GM19438 (cell line): ENCODE data around the gene SOX15.
"Not testable (repeated sequence)": the region's sequence is repeated elsewhere in the genome, so short reads cannot be mapped to it uniquely, and the experiment has no call there.

Experiments used
- ATAC-seq: cut with Tn5 transposase; IDR thresholded peaks from one replicate; pipeline ENCODE4 v1.9.1; 2021; ENCODE audit warnings: low read depth; ENCODE audit not compliant: unreplicated experiment

SOX15 gene

DNA sequence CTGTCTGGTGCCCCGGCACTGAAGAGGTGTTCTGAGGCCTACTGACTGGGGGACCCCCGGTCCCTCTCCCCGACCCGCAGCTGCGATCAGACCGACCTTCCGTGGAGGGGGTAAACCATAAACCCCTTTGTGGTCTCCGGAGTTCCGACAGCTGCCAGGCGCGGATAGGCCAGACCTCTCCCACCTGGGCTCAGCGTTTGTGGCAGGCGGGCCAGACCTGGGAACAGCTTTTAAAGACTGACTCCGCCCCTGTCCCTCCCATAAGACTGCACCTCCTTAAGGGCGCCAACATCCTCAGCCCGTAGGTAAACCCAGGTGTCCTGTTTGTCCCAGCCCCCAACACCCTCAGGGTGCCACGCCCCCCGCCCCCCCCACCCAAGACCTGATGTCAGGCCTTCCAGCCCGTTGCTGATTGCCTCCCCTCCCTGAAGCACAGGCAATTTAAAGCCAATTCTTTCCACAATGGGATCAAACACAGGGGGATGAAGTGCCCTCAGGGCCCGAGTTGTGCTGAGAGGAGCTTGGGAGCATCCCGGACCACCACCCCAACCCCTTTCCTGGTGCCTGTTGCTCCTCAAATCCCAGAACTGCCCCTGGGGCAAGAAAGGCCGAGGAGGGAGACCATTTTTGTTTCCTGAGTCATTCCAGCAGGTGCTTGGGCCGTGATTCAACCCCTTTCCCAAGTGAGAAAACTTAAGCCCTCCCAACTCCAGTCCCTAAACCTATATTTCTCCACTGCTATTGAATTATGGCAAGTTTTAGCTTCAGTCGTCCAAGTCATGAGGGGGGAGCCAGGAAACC, at the start of gene SOX15:
SOX15 (minus strand) TSS at position 204 of the 801 bp plus-strand sequence. CDS start 418 bp downstream, outside the sequence.
- no peak for ATAC-seq

DNA sequence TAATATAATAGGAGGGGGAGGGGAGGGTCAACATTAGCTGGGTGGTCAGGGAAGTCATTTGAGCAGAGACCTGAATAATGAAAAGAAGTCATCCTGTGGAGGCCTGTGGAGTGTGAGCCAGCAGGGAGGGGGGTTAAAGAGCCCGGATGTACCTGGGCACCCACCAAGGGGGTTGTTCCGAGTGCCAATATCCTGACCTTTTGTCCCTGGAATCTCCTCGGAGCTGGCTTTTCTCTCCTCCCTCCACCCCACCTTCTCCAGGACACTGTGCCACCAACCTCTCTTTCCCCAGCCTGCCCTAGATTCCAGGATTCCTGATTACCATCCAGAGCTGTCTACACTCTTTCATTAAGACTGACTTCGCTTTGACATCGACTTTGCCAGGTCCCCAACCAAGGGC, 46.3 kb upstream of the SOX15 start:
- ATAC-seq, result no peak

DNA sequence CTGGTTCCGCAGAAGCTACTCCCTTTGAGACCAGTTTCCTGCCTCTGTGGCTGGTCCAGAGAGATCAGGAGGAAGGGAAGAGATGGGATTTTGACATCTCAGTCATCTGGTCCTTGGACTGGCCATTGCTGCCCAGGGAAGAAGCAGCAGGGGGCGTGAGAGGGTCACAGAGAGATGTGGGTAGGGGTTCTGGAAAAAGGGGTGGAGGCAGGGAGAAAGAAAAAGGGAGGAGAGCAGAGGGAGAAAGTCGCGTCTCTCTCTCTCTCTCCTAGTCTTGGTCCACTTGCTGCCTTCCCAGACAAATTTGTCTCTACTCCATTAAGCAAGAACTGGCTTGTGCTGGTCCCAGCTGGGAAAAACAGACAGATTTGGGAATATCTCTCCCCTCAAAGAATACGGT, 44.5 kb upstream of the SOX15 start:
- ATAC-seq, result no peak

DNA sequence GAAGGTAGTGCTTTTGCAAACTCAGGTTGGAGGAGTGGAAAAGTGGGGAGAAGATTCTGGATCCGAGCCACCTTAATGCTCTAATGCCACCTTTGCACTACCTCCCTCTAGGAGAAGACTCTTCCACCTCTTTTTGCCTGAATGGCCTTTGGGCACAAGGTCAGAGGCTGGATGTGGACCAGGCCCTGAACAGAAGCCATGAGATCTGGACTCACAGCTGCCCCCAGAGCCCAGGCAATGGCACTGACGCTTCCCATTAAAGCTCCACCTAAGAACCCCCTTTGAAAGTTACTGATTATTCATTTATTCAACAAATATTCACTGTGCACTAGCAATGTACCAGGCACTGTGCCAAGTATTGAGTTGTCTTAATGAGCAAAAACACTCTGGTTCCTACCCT, 43.2 kb upstream of the SOX15 start:
- no peak for ATAC-seq

DNA sequence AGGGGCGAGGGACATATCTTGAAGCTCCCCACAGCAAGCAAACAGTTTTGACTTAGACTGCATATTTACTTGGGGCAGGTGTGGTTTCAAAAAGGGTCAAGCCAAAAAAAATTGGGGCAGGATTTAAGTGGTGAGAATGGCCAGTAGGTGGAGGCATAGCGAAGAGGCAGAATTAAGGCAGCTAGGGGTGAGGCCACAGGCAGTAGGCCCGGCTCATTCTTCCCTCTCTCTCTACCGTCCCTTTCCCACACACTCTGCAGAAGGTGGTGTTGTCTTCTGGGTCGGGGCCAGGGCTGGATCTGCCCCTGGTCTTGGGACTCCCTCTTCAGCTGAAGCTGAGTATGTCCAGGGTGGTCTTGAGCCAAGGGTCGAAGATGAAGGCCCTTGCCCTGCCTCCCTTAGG, 42.6 kb upstream of the SOX15 start:
- no peak for ATAC-seq

DNA sequence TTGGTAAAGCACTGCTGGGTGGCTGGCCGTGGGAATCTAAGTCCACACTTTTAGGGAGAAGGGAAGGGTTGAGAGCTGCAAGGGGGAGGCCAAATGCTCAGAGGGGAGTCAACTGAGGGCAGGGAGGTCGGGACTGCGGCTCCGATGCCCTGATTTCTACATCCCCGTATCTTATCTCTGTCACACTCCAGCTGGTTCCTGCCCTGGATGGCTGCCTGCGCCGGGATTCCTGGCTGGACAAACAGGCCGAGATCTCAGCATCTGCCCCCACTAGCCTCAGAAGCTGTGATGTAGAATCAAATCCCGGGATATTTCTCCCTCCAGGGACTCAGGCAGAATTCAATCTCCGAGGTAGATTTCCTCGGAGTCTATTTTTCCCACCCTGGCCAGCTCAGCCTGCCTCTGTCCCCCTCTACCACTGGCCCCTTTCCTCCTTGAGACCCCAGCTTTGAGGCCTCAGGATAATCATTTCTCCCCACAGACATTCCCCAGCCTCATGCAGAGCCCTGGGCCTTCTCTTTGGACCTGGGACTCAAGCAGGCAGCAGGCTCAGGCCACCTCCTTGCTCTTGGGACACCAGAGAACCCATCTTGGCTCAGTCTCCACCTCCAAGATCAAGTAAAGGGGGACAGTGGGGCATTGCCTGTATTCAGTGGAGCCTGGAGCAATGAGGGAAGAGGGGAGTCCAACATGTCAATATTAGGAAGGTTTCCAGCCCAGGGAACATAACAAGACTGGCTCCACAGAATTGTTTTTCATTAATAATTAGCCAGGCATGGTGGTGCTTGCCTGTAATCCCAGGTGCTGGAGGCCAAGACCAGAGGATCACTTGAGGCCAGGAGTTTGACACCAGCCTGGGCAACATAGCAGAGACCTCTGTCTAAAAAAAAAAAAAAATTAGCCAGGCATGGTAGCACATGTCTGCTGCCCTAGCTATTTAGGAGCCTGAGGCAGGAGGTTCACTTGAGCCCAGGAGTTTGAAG, 41.8 kb upstream of the SOX15 start:
- ATAC-seq, result no peak

DNA sequence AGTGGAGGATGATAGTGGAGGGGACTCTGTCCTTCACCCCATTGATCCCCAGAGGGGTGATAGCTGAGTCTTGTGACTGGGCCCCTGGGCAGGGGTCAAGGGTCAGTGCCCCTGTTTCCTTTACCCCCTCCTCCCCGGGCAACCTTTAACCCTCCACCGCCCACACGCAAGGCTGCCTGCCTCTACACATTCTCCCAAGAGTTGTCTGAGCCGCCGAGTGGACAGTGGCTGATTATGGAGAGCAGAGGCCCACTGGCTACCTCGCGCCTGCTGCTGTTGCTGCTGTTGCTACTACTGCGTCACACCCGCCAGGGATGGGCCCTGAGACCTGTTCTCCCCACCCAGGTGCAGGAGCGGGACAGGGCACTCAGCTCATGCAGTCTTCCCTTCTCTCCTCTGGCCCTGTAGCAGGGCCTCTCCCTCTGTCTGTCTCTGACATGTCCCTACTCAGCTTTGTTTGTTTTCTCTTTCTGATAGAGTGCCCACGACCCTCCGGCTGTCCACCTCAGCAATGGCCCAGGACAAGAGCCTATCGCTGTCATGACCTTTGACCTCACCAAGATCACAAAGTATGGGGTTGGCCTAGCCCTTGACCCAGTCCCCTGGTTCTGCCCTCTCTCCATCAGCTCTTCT, 40.2 kb upstream of the SOX15 start, which contains the start of gene SHBG:
SHBG (plus strand) TSS at position 197 of the 633 bp plus-strand sequence; CDS start at position 235, 38 bp downstream.
- ATAC-seq, result no peak

DNA sequence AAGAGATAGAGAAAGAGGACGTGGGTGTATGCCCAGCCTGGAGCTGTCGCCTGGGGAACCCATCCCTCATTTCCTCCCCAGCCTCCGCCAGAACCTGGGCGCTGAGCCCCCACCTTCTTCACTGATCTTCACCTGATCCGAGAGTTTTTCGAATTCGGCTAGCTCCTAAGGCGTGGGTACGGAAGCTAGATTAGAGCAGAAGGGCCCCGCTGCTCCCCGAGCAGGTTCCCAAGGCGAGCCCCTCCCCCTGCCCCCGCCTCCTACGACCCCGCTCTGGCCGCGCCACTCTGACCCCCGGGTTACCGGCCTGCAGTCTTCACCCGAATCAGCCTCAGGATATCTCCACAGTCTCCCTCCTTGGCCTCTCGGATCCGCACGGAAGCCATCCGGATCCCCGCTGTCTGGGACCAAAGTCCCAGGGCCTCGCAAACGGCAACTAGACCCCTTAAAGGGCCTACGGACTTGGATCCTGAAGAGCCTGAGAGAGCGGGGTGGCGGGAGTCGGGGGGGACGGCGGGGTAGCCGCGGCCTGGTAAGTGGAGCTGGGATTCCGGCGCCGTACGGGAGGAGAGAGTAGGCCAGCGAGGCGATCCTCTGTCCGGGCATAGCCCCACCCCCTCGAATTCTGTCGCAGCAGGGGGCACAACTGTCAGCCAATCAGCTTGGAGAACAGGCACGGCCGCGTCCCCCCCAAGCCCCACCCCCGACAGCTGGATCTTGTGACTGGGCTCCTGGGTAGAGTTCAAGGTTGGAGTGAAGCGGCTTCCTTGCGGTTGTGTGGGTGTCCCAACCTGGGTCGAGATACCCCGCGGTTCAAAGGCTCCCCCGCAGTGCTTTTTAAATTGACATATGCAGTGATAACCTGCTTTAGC, 37.6 kb upstream of the SOX15 start, which contains the start of gene SAT2:
SAT2 (minus strand) TSS at position 572 of the 872 bp plus-strand sequence; CDS start at position 386, 186 bp downstream.
- ATAC-seq, result peak; percentile 84

DNA sequence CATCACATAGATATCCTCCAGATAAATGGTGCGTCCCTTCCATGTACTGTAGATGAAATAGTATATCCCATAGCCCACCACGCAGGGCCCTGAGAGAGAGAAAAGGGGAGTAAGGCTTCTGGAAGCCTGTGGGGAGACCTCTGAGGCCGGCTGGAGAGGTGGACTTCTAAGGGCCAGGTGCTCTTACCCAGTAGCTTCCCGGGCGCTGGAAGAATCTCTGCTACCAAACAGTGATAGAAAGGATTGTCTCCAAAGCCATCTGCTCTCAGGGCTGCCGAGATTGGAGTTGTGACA, 37.0 kb upstream of the SOX15 start:
- ATAC-seq, result no peak

DNA sequence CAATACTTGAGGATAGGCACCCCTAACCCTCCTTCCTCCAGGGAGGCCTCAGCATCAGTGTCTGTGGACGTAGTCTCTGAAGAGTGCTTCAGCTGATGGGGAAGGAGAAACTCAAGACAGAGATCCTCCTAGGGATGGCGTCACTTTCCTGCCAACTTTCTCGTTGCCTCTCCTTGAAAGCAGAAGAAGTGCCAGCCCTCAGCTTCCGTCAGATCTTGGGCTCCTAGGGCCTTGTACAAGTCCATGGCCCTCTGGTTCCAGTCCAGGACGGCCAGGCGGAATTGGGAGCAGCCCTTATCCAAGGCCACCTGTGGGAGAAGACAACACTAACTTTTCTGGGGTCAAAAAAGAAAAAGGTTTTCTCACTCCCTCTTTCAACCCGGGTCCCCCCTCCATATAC, 36.4 kb upstream of the SOX15 start:
- ATAC-seq, result no peak

DNA sequence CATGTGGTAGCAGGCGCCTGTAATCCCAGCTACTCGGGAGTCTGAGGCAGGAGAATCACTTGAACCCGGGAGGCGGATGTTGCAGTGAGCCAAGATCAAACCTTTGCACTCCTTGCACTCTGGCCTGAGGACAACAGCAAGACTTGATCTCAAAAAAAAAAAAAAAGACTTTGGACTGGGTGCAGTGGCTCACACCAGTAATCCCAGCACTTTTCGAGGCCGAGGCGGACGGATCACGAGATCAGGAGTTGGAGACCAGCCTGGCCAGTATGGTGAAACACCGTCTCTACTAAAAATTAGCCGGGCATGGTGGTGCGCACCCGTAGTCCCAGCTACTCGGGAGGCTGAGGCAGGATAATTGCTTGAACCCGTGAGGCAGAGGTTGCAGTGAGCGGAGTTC, 35.9 kb upstream of the SOX15 start:
- ATAC-seq, result not testable (repeated sequence)

DNA sequence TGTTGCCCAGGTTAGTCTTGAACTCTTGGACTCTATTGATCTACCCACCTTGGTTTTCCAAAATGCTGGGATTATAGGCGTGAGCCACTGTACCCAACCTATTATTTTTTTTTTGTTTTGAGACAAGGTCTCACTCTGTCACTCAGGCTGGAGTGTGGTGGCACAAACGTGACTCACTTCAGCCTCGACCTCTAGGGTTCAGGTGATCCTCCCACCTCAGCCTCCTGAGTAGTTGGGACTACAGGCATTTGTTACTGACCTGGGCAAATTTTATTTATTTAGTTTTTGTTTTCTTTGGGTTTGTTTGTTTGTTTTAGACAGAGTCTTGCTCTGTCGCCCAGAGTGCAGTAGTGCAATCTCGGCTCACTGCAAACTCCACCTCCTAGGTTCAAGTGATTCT, 33.8 kb upstream of the SOX15 start:
- ATAC-seq, result no peak

DNA sequence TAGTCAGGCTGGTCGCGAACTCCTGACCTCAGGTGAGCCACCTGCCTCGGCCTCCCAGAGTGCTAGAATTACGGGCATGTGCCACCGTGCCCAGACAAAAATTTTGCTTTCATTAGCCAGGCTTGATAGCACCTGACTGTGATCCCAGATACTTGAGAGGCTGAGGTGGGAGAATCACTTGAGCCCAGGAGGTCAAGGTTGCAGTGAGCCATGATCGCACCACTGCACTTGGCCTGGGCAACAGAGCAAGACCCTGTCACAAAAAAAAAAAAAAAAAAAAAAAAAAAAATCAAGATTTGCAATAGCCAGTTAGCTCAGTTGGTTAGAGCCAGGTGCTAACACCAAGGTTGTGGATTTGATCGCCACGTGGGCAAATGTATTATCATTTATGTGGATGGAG, 30.9 kb upstream of the SOX15 start:
- ATAC-seq, result no peak

DNA sequence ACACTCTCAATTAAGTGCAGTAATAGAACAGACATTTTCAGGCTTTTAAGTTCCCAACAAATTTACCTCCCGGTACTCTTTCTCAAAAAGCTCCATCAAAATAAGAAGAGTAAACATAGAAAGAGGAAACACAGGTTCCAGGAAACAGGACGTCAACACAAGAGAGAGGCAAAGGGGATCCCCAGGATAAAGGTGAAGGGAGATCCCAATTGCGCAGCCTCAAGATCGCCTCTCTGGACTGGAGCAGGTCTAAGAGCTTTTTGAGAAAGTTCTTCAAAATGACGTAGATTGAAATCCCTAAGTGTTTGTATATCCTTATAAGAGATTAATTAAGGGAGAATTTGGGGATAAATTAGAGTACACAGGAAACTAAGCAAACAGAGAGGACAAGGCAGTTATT, 28.7 kb upstream of the SOX15 start:
- no peak for ATAC-seq

DNA sequence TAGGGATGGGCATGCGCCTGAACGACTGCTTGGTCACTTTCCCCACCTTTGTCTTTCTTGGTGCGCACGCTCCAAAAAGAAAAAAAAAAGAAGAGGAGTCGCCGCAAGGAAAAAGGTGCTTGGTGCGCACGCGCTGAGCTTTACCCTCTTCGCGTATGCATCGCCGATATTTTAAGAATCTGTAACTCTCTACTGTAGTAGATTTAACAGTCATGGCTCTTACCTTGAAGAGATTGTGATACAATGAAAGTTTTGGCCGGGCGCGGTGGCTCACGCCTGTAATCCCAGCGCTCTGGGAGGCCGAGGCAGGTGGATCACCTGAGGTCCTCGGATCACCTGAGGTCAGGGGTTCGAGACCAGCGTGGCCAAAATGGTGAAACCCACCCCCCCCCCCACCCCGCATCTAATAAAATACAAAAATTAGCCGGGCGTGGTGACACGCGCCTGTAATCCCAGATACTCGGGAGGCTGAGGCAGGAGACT, 25.4 kb upstream of the SOX15 start:
- no peak for ATAC-seq

DNA sequence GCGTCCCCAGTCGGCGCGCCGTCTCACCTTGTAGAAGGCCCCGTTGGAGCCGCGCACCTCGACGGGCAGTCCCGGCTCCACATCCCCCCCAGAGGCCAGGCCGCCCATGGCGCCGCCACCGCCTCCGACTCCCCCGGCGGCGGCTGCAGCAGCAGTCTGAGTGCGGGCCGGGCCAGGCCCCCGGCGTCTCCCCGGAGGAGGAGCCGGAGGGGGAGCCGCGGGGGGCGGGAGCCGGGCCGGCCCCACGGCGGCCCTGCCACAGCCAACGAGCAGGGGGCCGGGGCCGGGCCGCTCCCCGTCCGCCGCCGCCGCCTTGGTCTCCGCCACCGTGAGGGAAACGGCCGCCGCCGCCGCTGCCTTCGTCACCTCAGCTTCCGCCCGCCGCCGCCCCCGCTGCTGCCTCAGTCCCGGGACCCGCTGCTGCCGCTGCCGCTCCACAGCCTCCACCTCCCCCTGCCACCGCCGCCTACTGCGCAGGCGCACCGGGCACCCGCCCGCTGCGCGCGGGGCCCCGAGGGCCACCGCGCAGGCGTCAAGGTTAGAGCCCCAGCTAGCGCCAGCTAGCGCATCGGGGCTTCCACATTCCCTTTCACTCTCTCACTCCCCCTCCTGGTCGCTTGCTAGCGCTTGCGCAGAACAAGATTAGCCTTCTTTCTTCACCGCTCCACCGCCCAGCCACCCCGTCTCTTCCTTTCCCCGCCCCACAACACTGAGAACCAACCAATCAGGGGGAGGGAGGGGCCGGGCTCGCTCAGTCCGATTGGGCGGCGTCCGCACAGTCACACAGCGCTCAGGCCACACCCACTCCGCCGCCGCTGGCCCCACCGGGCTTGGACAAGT, 24.8 kb upstream of the SOX15 start, which contains the start of gene FXR2:
FXR2 (minus strand) TSS at position 473 of the 840 bp plus-strand sequence; CDS start at position 108, 365 bp downstream.
- peak; percentile 85 for ATAC-seq

DNA sequence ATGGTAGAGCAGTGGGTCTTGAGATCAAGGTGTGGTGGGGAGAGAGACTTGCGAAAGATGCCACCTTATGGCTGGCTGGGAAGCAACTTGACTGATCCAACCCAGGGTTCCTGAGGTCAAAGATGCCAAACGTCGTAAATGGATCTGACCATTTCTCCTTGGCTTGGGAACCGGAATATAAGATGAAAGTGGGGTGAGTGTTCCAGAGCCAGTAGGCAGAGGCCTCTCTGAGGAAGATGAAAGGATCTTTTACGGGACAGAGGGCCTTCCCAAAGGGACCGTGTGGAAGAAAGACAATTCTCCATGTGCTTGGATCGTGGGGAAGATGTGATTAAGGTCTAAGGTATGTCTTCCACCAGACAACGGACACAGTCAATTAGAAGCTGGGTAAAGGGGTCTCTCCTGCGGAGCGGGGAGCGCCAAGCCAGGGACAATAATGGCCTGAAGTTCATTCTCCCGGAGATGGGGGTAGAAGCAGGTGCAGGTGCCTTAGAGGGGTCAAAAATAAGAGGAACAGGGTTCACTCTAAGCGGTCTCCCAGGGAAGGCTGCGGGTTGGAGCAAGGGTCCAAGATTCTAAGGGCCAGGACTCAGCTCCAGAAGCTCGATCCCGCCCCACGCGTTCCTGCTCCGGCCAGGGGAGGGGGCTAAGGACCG, 24.0 kb upstream of the SOX15 start:
- ATAC-seq, result no peak

DNA sequence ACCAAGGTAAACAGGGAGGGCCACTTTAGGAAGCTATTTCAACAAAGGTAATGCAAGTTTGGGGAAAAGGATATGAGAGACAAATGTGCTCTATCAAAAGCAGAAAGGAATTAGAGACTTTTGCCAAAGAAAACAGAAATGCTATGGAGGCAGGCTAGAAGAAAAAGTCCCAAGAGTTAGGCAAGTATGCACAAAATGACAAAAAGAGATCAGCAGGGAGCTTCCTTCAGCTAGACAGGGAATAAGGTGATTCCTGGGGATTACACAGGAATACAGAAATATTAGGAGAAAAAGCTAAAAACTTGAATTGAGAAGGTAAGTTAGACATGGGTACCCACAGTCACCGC, 22.4 kb upstream of the SOX15 start:
- ATAC-seq, result no peak
